Measurements from ENCODE around the gene CROCC. TPM values are rescaled to one million over a fixed set of nuclear protein-coding genes. Genes with fewer than 3 reads are reported as not detected.

The CROCC gene
- total and polyA plus RNA-seq, 9 of the 15 experiments (the other 6 are each of a cell fraction or from before 2014, with no cell fraction given), result 0.17 to 15.4 (median 7.6) TPM

- TF ChIP-seq FOXM1 (IDR thresholded peaks at IDR 0.05; ENCODE audit: low read depth) (no peak), FOXM1 (CRISPR knock-in tag; IDR thresholded peaks at IDR 0.05; ENCODE audit: low read depth) (no peak), CEBPG (CRISPR knock-in tag; IDR thresholded peaks at IDR 0.05) (no peak), CEBPG (tag; conservative IDR thresholded peaks at IDR 0.05 in 1 of 2, IDR thresholded peaks at IDR 0.05 in 1 of 2) (no peak; a peak in 1 of 4 replicates), ZBTB7A (IDR thresholded peaks at IDR 0.05; ENCODE audit: borderline replicate concordance, control insufficient read depth, low read depth, low read length) (no peak), E2F5 (CRISPR knock-in tag; IDR thresholded peaks at IDR 0.05) (no peak), SIRT6 (IDR thresholded peaks at IDR 0.05; ENCODE audit: low read depth, low read length) (no peak), DDX20 (tag; IDR thresholded peaks at IDR 0.05; ENCODE audit: low read depth) (no peak), ZNF3 (CRISPR knock-in tag; IDR thresholded peaks at IDR 0.05) (no peak), SLC30A9 (CRISPR knock-in tag; IDR thresholded peaks at IDR 0.05) (no peak), ILK (tag; IDR thresholded peaks at IDR 0.05; ENCODE audit: borderline replicate concordance, low read depth) (no peak), SIN3A (IDR thresholded peaks at IDR 0.05; ENCODE audit: borderline replicate concordance in 2 of 2, control insufficient read depth in 1 of 2, low read depth in 2 of 2, low read length in 2 of 2) (no peak), HOXB6 (CRISPR knock-in tag; IDR thresholded peaks at IDR 0.05; ENCODE audit: borderline replicate concordance) (no peak), ATF3 (IDR thresholded peaks at IDR 0.05) (peak; percentile 19; the same call in 1 of the 2 replicates), ATF3 (CRISPR knock-in tag; conservative IDR thresholded peaks at IDR 0.05) (no peak), GABPB1 (CRISPR knock-in tag; IDR thresholded peaks at IDR 0.05) (no peak), ZBTB33 (CRISPR knock-in tag; IDR thresholded peaks at IDR 0.05) (no peak), CTBP1 (IDR thresholded peaks at IDR 0.05; ENCODE audit: borderline replicate concordance) (no peak), BRD9 (IDR thresholded peaks at IDR 0.05; ENCODE audit: low read depth, partially characterized antibody) (peak; percentile 26)
- TF ChIP-seq, protein P1, sequence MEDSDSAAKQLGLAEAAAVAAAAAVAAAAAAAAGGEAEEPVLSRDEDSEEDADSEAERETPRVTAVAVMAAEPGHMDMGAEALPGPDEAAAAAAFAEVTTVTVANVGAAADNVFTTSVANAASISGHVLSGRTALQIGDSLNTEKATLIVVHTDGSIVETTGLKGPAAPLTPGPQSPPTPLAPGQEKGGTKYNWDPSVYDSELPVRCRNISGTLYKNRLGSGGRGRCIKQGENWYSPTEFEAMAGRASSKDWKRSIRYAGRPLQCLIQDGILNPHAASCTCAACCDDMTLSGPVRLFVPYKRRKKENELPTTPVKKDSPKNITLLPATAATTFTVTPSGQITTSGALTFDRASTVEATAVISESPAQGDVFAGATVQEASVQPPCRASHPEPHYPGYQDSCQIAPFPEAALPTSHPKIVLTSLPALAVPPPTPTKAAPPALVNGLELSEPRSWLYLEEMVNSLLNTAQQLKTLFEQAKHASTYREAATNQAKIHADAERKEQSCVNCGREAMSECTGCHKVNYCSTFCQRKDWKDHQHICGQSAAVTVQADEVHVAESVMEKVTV (CRISPR knock-in tag; IDR thresholded peaks at IDR 0.05), result no peak
These were observed 18.7 kb upstream of the CROCC start (continued) for GRCh38 chr1:16903054-16903453.
